GM19397 (cell line): ENCODE data around the gene RAD51B.

Source experiments
- ATAC-seq: cut with Tn5 transposase; IDR thresholded peaks from one replicate; pipeline ENCODE4 v1.9.1; 2021; ENCODE audit warnings: mild to moderate bottlenecking, moderate library complexity; ENCODE audit not compliant: unreplicated experiment

The RAD51B gene

DNA sequence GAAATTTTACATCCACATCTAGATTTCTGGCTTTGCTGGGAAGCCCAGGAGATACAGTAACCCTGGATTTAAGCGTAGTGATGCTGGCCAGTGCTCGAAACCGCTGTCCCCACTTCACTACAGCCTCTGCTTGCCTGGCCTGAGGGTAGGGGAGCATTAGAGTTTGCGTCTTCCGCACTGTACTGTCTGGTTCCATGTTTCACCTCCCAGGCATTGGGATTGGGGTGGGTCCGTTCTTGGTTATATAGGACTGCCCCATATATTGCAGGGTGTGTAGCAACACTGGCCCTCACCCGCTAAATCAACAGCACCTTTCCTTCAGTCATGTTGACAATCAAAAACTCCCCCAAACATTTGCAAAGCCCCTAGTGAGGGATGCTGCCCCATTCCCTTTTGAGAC, 732.5 kb downstream of the RAD51B start:
- no peak for ATAC-seq

DNA sequence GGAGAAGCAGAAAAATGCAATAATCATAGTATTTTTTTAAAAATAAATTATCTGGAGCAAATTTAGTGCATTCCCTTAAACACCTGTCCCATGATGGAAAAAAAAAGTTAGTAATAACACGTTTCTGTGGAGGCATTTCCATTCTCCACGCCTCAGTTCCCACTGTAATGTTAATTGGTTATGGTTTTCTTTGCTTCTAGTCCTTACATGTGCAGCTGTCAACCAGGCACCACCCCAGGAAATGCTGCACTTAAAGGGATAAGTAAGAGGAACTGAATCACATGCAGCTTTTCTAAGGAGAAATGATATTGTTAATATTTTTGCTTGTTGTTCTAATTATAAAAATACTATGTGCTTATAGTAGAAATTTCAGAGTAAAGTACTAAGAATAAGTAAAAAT, 733.0 kb downstream of the RAD51B start:
- ATAC-seq, result no peak

DNA sequence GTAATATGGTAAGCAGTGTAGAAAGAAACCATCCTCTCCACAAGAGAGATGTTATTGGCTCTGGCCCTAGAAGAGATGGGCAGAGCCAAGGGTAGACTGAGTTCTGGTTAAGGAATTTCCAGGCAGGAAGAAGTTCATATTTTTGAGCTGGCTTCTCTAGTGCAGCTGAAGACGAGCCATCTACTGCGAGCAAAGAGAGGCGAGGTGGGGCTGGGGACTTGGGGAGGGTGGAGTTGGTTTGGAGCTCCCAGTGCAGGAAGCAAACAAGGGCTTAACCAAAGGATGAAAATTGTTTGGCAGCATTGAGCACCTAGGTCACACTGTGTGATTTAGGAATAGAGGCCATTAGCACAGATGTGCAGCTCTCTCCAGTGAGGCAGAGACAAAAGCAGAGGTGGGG, 733.7 kb downstream of the RAD51B start:
- no peak for ATAC-seq

DNA sequence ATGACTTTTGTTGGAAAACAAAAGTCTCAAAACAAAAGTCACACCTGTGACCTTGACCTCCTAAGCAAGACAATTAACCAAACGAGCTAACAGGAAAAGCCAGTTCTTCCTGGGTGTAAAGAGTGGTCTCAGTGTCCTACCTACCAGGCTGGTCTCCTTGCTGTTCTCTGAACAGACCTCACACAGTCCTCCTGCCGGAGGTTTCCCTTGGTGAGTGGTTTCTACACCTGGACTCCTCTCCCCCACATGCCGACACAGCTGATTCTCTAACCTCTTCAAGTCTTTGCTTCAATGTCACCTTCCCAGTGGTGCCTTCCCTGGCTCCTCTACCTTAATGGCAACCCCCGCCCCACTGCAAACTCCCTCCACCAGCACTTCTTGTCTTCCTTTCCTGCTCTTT, 734.7 kb downstream of the RAD51B start:
- no peak for ATAC-seq

DNA sequence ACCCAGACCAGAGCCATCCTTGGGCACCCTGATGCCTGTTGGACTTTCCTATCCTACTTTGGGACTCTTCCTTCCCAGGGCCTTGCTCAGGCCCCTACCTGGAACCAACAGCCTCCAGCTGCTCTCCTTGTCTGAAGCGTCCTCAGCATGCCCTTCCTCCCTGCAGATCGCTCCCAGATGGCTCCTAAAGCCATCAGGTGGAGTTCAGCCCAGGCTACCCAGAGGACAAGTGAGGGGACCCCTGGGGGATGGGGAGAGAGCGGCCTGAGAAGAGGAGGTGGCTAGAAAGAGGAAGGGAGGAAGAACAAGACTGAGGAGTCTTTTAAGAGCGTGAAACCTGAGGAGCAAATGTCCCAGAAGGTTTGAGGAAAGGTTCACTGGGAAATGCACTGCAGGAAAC, 736.7 kb downstream of the RAD51B start:
- ATAC-seq, result no peak

DNA sequence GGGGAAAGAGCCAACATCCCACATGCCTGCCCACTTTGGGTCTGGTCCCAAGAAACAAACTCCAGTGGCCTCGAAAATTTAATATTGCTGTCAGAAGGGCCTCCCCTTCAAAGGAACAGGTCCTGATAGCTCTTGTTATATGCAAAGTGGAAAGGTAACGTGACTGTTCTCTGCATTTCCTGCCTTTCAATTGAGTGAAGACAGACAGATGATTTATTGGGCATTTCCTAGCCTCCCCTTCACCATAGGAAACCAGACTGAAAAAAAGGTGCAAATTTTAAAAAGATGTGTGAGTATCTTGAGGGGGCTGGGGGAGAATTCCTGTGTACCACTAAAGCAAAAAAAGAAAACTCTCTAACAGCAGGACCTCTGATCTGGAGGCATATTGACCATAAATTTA, 738.1 kb downstream of the RAD51B start:
- no peak for ATAC-seq

DNA sequence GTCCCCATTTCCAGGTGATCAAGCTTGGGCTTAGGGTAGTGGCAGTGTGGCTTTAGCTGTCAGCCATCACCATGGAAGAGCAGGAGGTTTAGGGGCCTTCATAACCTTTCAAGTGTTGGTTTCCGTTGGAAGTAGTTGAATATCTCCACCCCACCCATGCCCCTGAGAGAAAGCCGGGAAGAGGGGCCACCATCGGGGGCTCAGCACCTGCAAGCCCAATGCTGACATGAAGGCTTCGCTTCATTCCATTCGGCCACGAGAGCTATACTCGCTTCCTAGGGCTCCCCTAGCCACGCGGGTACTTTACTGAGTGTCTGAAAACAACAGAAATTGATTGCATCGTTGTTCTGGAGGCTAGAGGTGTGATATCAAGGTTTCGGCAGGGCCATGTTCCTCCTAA, 738.5 kb downstream of the RAD51B start:
- no peak for ATAC-seq

DNA sequence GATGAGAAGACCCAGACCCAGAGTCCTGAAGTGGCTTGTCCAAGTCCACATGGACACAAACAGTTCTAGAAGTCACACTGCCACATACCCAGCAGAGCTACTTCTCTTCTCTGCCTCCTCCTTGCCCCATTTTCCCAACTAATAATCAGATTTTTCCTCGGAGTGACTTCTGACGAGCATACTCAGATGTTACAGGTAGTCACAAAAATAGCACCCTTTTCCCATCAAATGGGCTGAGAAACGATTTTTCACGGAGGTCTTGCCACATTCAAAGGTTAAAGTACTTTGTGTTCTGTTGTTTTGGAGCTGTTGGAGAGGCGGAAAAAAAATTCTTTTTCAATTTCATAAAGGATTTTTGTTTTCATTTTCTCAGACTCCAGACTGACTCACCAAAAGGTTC, 740.4 kb downstream of the RAD51B start:
- ATAC-seq, result no peak

DNA sequence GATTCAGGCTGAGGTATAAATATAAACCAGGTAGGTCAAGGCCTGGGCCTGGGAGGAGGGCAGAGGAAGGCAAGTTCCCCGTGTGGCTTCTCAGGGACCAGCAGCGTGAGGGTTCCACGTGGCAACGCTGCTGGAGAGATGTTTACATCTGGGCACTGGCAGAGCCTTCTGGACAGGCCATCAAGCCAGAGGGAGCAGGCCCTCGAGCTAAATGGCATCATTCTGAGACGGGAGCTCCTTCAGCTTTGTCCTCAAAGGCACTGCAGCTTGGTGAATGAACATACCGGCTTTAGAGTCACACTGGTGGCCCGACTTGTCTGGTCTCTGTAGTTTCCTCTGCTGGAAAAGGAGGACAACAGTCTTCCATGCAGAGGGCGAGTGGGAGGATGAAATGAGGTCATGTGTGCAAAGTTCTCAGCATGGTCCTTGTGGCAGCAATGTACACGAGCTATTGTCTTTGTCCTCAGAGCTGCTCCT, 742.0 kb downstream of the RAD51B start:
- ATAC-seq, result no peak

DNA sequence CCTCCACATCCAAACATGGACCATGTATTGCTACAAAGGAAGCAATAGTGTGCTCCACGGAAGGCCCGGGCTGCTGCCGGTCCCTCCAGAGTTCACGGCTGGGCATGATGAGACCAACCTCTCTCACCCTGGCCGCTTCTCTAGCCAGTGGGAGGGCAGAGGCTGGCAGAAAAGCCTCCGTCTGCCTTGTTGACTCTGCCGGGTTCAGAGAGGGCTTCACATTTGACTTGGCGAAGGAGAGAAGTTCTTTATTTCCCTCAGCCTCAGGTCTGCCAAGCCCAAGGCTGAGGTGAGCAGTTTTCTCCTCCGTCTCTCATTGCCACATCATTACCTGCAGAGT, 743.3 kb downstream of the RAD51B start:
- ATAC-seq, result no peak

DNA sequence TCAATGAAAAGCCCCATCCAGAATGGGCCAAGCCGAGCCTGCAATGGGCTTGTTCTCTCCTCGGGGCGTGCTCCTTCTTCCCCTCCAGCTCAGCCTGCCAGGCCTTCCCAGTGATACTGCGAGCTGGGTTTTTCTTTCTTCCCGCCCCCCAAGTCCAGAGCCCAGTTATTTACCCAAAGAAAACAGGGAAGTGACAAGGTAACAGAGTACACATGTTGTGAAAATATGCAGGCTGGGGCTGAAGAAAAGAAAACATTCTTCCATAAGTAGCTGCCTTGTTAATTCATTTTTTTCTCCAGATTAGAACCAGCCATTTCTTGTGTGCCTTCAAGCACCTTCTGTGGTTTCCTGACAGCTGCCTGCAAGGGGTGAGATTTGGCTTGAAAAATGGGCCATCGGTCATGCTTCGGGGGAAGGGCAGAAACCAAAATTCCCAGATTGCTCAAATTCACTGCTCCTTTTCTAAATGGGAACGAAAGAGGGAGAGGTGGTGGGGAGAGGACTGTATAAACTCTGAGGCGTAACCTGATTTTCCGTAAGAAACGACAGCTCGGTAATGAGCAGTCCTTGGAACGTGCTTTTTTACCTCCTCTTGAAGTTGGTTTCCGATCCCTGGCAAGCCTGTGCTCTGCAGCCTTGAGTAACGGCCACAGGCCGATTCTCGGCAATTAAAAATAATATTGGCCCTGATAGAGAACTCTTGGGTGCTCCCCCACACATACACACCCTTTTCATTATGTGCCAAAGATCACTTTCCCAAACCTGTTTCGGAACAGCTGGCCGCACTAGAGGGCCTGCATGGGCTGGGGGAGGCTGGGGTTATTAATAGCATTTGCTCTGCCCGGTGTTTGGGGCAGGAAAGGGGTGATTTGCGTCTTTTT, 743.9 kb downstream of the RAD51B start:
- ATAC-seq, result no peak

DNA sequence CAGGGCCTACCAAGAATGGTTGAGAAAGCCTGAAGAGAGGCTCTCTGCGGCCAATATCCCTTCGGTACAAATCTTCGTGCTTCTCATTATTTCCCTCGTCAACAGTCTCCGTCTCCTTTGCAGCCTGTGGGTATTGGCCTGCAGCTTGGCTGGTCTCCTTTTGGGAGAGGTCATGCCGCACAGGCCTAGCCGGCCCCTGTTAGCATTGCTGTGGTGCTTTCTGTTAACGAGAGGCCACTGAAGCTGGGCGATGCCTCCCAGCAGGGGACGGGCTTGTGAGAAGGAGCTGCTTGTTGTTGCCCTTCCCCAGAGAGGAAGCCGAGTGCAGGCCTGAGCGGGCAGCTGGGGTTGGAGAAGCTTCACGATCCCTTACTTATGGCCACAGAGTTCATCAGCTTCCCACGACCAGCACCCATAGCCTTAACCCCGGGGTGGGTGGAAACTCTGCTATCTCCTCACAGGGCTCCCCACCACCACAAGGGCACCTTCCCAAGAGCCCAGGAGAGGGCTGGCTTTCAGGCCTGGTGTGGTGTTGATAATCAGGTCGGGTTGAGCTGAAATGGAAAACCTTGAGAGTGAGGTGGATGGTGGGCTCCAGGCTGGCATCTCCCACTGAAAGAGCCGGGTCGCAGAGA, 744.7 kb downstream of the RAD51B start:
- no peak for ATAC-seq

DNA sequence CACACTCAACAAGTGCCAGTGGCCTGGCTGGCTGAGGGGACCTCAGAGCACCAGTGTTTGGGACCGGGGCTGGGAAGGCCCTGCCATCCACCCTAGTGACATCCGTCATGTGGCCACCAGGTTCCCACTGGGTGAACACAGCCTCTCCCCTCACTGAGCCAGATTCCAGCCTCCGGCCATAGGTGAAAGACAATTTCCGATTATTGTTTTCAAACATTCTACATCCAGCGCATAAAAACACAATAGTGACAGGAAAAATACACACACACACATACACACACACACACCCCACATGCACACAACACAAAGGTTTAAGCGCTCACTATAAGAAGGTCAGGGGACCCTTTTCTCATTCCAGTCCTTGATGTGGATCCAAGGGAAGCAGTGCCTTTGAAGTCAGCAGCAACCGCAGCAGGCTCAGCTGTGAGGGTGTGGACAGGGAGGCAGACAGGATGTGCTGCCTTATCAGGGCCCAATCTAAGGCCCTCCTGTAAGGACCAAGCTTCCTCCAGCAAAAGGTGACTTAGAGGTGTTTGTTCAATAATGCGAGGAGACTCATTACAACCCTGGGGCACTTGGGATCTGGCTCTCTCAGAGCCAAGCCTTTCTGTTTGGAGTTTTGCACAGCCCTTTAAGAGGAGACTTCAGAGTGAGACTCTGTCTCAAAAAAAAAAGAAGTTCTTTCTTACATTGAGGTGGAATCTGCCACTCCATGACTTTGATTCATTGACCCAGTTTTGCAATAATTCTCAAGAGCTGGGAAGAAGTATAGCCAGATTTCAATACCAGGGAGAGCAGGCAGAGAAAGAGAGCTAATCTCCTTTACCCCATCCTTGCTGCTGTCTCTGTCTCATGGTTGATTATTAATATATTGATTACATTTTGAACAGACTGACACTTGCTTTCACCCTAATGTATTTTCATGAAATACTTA, 745.5 kb downstream of the RAD51B start:
- ATAC-seq, result no peak

DNA sequence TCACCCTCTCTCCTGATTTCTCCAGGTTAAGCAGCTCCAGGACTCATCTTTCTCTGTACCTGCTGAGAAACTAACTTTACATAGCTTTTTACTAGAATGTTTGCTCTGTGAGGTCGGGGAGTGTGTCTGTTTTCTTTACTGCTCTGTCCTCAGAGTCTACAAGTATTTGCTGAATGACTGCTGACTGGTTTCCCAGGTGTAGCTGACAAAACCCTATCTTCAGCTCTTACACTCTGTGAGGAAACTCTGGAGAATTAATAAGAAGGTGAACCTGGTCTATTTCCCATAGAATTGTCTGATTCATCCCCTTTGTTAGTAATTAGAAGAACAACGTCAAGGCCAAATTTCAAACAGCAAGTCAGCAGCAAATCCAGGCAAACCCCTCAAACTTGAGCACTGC, 746.5 kb downstream of the RAD51B start:
- no peak for ATAC-seq

DNA sequence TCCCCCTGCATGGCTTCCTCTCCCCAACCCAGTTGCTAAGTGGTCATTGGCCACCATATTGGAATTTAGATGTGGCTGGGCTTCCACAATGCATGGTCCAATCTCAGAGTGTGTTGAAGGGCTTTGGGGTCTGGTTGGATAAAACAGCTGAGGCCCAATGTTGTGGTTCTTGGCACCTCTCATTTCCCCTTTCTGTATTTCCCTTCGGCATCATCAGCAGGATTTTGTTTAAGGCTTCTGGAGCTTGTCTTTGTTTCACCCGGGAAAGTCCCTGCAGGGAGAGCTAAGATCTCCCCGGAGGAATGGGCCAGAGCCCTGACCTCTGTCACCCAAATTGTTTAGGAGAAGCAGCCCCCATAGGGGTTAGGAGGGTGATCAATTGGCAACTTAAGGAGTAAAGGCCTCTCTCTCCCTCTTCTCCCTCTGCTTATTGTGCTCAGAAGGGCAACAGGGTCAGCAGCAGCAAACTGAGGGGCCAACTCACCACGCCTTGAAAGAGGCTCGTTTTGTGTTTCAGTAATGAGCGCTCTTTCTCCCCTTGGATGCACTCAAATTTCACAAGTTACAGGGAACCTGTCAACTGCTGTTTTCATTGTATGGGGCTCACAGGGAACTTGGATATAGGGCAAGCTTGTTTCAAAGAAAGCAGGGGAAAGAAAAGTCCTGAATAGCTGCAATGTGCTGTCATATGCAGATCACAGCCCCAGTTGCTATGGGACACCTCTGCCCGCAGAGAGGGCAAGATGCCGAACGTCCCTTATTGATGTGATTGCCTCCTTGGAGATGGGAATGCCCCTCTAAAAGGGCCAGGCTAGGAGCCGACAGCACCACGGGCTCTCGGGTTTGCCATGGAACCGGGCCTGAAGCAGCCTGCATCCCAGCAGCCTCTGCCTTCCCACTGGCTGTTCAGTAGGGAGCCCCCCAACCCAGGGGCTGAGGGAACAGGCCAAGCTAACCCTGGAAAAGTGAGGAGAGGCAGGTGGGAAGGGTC, 749.6 kb downstream of the RAD51B start:
- no peak for ATAC-seq

DNA sequence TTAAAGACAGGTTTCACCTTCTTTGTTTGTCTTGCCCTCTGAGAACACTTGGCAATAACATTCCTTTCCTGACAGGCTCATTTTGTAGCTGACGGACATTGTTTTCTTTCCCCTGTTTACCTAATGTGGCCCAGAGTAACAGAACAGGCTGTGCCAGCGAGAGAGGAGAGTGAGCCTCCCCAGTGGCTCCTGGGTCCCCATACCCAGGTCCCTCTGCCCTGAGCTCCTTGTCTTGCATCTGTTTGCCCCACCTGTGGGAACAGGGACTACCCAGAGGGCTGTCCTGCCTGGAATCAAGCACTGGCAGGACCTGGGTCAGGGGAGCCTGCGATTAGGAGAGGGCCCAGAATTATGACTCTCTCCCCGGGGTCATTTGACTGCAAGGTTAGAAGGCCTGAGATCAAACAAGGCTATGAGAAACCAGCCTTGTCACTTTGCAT, 750.4 kb downstream of the RAD51B start:
- no peak for ATAC-seq

DNA sequence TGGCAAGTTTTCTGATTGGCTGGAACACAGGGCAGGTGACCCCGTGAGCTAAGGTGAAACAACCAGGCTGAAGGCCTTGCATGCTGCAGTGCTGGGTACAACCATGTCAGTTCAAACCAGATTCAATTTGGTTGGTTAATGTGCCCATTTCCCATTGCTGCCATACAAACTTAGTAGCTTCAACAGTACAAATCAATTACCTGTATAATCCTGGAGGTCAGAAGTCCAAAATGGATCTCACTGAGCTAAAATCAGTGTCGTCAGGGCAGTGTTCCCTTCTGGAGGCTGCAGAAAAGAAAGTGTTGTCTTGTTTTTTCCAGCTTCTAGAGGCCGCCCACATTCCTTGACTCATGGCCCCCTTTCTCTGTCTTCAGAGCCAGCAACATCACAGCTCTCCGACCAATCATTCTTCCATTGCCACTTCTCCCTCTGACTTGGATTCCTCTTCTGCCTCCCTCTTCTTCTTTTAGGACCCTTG, 751.6 kb downstream of the RAD51B start:
- ATAC-seq, result no peak

DNA sequence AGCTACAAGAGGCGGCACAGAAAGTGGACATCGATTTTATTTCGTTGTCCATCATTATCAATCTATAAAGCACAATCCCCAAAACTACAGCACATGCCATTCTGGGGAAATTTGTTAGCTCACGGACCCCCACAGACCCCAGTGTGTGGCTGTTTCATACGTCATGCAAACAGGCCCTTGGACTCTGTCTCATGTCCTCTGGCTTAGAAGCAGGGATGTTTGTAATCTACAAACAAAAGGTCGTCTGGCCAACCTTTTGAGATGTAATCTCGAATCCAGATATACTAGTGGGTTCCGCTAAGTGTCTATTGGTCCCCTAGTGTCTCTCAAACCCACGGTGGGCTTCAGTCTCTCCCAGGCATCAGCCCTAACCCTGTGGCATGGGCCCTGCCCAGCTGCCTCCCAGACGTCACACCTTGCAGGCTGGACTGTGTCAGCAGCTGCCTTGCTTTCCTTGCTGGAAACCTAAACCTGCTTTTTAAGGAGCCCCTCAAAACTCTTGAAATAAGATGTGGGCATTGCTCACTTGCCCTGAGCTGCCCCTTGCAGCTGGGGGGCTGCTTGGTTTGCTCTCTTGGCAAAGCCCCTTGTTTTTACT, 752.4 kb downstream of the RAD51B start:
- ATAC-seq, result no peak

DNA sequence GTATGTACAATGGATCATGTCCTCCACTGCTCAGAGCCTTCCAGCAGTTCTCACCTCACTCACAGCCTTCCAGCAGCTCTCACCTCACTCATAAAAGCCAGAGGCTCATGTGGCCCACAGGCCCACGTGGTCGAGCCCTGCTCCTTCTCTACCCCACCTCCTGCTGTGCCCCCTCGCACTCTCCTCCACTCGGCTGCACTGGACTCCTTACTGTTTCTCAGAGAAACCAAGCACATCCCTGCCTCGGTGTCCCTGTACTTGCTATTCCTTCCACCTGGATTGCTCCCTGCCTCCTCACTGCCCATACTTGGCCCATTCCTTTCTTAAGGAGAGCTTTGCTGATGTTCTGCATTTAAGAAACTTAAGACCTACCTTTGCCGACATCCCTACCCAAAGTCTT, 753.5 kb downstream of the RAD51B start:
- ATAC-seq, result no peak

DNA sequence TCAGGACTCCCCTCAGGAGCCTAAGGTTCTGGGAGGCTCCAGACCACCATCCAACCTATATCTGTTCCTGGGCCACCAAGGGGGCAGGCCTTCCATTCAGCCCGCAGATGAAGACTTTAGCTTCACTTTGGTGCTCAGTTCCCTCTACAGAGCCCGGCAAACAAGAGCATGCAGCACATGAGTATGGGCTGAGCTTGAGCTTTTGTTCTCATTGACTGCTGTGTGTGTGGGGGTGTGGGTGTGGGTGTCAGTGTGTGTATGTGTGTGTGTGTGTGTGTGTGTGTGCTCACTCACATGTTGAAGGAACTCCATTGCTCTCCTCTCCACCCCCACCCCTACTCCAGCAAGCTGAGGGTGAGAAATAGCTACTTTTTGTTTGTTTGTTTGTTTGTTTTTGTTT, 754.1 kb downstream of the RAD51B start:
- no peak for ATAC-seq
